ENCODE measurements around the gene PMEPA1. TPM values are rescaled to one million over a fixed set of nuclear protein-coding genes. Genes with fewer than 3 reads are reported as not detected.

PMEPA1 gene
- total and polyA plus RNA-seq, 10 of the 15 experiments (the other 5 are each of a cell fraction or from before 2014, with no cell fraction given), result 0.02 to 0.10 (median 0.04) TPM; not detected in 3

DNA sequence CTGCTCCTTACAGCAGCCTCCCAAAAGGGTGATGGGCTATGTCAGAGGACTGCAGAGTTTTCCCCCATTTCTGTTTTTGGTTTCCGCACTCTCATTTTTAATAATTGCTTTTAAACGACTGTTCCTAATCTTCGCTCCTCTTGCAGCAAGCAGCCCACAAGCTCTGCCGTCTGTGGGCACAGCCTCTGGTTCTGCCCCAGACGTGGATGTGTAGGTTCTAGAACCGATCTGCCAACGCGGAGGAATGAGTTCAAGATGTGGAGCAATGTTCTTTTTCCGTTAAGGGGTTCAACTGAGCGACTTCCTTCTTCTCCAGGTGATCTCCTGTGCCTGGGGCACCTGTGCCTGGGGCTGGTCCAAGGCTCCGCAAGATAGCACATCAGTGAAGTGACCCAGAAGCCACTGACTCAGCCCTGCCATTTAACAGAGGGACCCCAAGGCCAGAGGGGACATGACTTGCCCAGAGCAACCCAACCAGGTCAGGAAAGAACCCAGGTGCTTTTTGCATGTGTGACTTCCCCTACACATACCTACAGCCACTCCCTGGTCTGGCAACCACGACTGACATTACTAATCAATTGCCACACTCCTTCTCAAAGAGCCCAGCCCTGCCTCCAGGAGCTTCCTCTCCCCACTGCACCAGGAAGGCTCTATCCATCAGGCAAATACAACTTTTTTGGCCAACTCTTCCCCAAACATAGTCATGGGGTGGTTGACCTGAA is 22.7 kb downstream of the PMEPA1 start:
- no TSS peak for BruUV-seq (replicated peaks)

More for the DNA sequence above, 22.7 kb downstream of the PMEPA1 start:
- H3K79me2 ChIP-seq (ENCODE audit: control insufficient read depth, insufficient read depth, low read length), result no peaks in the 10 kb centered on the region
- intact Hi-C loops (cut with micrococcal nuclease; ENCODE audit: unreplicated experiment), result loop anchor here (10.0 kb wide), 1 partner anchor 292 kb away; the partner anchor contains the start of gene RBM38
- WGBS (ENCODE audit: insufficient coverage, insufficient replicate concordance, low lambda C conversion rate, missing lambda C conversion rate), result 45% methylated on average over 12 of the region's 12 CpGs
- no peaks in the 10 kb centered on the region for H3K9me3 ChIP-seq (replicated peaks; ENCODE audit: control insufficient read depth, insufficient read depth, low read length)
- H3K9ac ChIP-seq (ENCODE audit: control insufficient read depth, insufficient read depth, low read length), result no peak overlapping the region
- ChIA-PET SMC1A (ENCODE audit: uncharacterized antibody, unreplicated experiment) (interaction anchor here (1.0 kb wide), 1 partner anchor 68 kb away, joined by 4 read pairs; no protein-coding TSS in a partner anchor), CTCF (interaction anchor here (1.4 kb wide), 1 partner anchor 33 kb away, joined by 3 read pairs; no protein-coding TSS in a partner anchor), POLR2A (no interaction called here), RAD21 (ENCODE audit: unreplicated experiment) (no interaction called here)
- in situ Hi-C loops (cut with MboI), result loop anchor here (10.0 kb wide), 1 partner anchor 292 kb away; the partner anchor contains the start of gene RBM38
- H4K20me1 ChIP-seq (ENCODE audit: control insufficient read depth, insufficient read depth), result no peaks in the 10 kb centered on the region
- H2AFZ ChIP-seq (ENCODE audit: control insufficient read depth, low read depth, low read length), result no peak overlapping the region
- ATAC-seq, result peak; percentile 44
- H3K4me1 ChIP-seq (ENCODE audit: control insufficient read depth, insufficient read depth, low read length), result peaks cover 13% of the 10 kb centered on the region
- no peaks in the 10 kb centered on the region for H3K27me3 ChIP-seq (replicated peaks in 1 of 2; ENCODE audit: control insufficient read depth in 2 of 2, insufficient read depth in 2 of 2, low read length in 1 of 2)
- no peaks in the 10 kb centered on the region for H3K36me3 ChIP-seq (ENCODE audit: control insufficient read depth in 2 of 2, insufficient read depth in 2 of 2, low read length in 1 of 2)
- peak; percentile 79 for TF ChIP-seq MLLT1 (IDR thresholded peaks at IDR 0.05)
- no peak for TF ChIP-seq YBX1 (IDR thresholded peaks at IDR 0.05)
- H3K4me3 ChIP-seq, result no peak overlapping the region
- no peak for FAIRE-seq
- no peak overlapping the region for H3K4me2 ChIP-seq (ENCODE audit: control insufficient read depth, insufficient read depth)
- H3K27ac ChIP-seq (ENCODE audit: control insufficient read depth, insufficient read depth), result no peak overlapping the region
- no peak for DNase-seq (ENCODE audit: low read depth, low spot score)
